ENCODE measurements around the gene PEDS1.

The PEDS1 gene

DNA sequence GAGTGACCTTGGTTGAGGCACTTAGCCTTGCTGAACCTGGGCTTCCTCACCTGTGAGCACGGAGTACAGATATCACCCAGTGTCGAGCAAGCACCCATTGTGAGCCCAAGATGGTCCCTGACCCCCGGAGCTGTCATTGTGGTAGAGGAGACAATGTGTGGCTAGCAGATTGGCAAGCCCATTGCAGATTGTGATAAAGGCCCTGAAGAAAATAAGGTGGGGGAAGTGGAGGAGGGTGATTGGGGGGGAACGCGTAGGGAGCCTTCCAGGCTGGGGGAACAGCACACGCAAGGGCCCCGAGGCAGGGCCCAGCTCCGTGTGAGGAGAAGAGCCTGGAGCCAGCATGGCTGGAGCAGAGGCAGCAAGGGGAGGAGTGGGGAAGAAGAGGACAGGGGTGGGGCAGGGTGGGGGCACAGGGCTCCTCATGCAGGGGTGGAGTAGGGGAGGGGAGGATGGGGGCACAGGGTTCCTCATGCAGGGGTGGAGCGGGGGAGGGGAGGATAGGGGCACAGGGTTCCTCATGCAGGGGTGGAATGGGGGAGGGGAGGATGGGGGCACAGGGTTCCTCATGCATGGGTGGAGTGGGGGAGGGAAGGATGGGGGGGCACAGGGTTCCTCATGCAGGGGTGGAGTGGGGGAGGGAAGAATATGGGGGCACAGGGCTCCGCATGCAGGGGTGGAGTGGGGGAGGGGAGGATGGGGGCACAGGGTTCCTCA lies 44.1 kb upstream of the PEDS1 start:
- DNase-seq (ENCODE audit: insufficient read length, low spot score) (no peak), FAIRE-seq (no peak)
- TF ChIP-seq, protein P1, sequence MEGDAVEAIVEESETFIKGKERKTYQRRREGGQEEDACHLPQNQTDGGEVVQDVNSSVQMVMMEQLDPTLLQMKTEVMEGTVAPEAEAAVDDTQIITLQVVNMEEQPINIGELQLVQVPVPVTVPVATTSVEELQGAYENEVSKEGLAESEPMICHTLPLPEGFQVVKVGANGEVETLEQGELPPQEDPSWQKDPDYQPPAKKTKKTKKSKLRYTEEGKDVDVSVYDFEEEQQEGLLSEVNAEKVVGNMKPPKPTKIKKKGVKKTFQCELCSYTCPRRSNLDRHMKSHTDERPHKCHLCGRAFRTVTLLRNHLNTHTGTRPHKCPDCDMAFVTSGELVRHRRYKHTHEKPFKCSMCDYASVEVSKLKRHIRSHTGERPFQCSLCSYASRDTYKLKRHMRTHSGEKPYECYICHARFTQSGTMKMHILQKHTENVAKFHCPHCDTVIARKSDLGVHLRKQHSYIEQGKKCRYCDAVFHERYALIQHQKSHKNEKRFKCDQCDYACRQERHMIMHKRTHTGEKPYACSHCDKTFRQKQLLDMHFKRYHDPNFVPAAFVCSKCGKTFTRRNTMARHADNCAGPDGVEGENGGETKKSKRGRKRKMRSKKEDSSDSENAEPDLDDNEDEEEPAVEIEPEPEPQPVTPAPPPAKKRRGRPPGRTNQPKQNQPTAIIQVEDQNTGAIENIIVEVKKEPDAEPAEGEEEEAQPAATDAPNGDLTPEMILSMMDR (IDR thresholded peaks at IDR 0.05; ENCODE audit: insufficient read depth, missing control alignments), result no peak

DNA sequence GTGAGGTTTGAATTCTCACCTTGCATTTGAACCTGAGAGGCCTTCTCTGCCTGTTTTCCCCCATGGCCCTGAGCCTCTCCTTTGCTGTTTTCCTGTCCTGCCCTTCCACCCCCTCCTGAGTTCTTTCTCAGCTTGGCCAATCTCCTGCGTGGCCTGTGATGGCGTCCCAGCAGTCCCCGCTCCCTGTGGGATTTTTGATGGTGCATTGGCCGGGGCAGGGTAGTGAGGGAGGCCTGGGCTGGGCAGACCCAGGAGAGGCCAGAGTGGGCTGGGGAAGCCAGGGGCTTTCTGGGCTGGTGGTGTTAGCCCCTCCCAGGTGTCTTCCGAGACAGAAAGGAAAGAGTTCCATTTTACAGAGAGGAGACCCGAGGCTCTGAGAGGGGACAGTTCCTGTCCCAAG lies 43.4 kb upstream of the PEDS1 start:
- FAIRE-seq, result no peak
- TF ChIP-seq, protein P1 (IDR thresholded peaks at IDR 0.05; ENCODE audit: insufficient read depth, missing control alignments), result no peak
- no peak for DNase-seq (ENCODE audit: insufficient read length, low spot score)

DNA sequence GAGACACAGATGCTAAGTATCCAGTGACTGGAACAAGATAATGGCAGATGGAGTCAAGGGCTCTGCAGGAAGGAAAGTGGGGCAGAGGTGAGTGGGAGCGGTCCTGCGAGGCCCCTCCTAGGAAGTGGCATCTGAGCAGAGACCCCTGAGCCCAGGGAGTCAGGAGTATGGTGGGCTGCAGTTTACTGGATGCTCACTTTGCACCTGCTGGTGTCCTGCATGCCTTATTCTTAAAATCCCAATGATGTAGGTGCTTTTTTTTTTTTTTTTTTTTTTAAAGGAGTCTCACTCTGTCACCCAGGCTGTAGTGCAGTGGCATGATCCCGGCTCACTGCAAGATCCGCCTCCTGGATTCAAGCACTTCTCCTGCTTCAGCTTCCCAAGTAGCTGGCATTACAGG lies 42.7 kb upstream of the PEDS1 start:
- no peak for FAIRE-seq
- TF ChIP-seq, protein P1 (IDR thresholded peaks at IDR 0.05; ENCODE audit: insufficient read depth, missing control alignments), result no peak

DNA sequence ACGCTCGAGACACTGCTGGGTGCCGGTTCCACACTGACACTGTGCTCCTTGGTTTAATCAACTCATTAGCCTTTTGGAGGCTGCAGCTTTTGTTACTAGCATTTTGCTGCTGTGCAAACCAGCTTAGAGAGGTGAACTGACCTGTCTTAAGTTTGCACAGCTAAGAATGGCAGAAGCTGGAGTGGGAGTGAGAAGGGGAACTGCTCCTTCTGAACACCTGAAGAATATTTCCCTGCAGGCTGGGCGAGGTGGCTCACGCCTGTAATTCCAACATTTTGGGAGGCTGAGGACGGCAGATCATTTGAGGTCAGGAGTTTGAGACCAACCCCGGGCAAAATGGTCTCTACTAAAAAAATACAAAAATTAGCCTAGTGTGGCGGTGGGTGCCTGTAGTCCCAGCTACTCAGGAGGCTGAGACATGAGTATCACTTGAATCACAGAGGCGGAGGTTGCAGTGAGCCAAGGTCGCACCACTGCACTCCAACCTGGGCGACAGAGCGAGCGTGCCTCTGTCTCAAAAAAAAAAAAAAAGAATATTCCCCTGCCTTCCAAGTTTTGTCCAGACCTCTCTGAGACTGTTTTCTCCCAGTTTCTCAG lies 42.1 kb upstream of the PEDS1 start:
- FAIRE-seq, result no peak
- TF ChIP-seq, protein P1 (IDR thresholded peaks at IDR 0.05; ENCODE audit: insufficient read depth, missing control alignments), result no peak
- DNase-seq (ENCODE audit: insufficient read length, low spot score), result no peak

More for the DNA sequence above, 42.7 kb upstream of the PEDS1 start:
- no peak for DNase-seq (ENCODE audit: insufficient read length, low spot score)

DNA sequence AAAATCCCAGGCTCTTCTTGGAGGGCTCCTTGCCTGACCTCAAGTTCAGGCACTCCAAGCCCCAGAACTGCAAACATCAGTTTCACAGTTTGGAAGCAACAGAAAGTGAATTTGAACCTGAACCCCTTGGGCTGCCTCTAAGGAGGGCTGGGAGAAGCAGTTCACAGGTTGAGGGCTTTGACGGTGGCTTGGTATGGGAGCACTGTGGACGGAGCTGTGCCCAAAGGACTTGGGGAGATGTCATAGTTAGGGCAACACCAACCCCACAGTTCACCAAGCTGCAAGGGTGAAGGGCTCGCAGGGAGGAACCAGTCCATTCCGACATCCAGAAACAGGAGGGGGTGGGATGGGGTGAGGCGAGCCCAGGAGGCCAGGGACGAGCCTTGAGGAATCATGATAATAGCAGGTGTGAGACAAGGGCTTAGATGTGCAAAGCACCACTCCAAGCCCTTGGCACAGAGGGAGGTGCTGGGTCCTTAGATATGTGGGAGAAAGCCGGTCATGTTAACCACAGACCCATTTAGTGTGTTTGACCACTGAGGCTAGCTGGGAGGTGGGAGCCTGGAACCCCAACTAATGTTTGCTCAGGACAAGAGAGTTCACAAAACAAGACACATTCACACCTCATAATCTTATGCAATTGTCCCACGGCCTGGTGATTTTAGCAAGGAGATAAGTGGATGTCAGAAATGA lies 41.5 kb upstream of the PEDS1 start:
- no peak for FAIRE-seq
- DNase-seq (ENCODE audit: insufficient read length, low spot score), result no peak
- TF ChIP-seq, protein P1 (IDR thresholded peaks at IDR 0.05; ENCODE audit: insufficient read depth, missing control alignments), result no peak

DNA sequence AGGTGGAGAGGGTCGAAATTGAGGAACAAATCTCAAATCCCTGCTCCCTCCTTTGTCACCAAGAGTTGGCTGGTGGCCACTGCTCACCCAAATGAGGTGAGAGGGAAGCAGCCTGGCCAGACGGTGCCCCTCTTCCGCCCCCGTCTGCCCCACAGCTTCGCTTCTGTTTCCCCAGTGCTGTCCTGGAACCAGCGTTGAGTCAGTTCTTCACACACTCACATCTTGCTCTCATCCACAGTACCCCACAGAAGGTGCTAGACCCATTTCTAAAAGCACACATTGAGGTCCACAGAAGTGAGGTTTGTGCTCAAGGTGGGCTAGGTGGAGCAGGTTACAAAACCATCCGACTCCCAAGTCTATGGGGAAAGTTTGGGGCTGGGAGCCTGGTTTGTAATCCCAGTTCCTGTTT lies 40.9 kb upstream of the PEDS1 start:
- FAIRE-seq (no peak), DNase-seq (ENCODE audit: insufficient read length, low spot score) (no peak)
- TF ChIP-seq, protein P1 (IDR thresholded peaks at IDR 0.05; ENCODE audit: insufficient read depth, missing control alignments), result no peak
